ENCODE results near the gene NADSYN1. TPM values are rescaled to one million over a fixed set of nuclear protein-coding genes. Genes with fewer than 3 reads are reported as not detected.
"Not testable (repeated sequence)": the region's sequence is repeated elsewhere in the genome, so short reads cannot be mapped to it uniquely, and the experiment has no call there.

Gene NADSYN1
- total RNA-seq, result 101 and 109 TPM in 2 replicates

GRCh38 chr11:71453037-71453917 lies at the start of gene NADSYN1:
Gene NADSYN1, plus strand, starts transcription at chr11:71453203. Its CDS starts 94 bp downstream, at chr11:71453297.
- intact Hi-C loops (cut with micrococcal nuclease), result loop anchor here (5.0 kb wide), 1 partner anchor 1251 kb away; the partner anchor contains the start of gene FADD
- DNase-seq, result peak; percentile 98
- Mint-ChIP-seq H3K27me3 (no peaks in the 10 kb centered on the region), H3K4me3 (peak within 1 kb of the TSS; percentile 97), H3K36me3 (ENCODE audit: low read depth) (peaks cover 50% of the 10 kb centered on the region), H3K27ac (peak within 1 kb of the TSS; percentile 93), H3K9me3 (no peaks in the 10 kb centered on the region), H3K4me1 (peaks cover 52% of the 10 kb centered on the region)

GRCh38 chr11:71404209-71404608 lies 48.8 kb upstream of the NADSYN1 start:
- Mint-ChIP-seq H3K9me3 (no peaks in the 10 kb centered on the region), H3K4me3 (no peak overlapping the region), H3K36me3 (ENCODE audit: low read depth) (no peaks in the 10 kb centered on the region), H3K4me1 (no peaks in the 10 kb centered on the region), H3K27ac (no peak overlapping the region), H3K27me3 (no peaks in the 10 kb centered on the region)
- intact Hi-C loops (cut with micrococcal nuclease), result no loop called here
- DNase-seq, result no peak

- no peak overlapping the region for H3K4me3 Mint-ChIP-seq
- H3K27me3 Mint-ChIP-seq, result no peaks in the 10 kb centered on the region
- intact Hi-C loops (cut with micrococcal nuclease), result no loop called here
- DNase-seq, result no peak
- H3K27ac Mint-ChIP-seq, result no peak overlapping the region
- H3K36me3 Mint-ChIP-seq (ENCODE audit: low read depth), result no peaks in the 10 kb centered on the region
- peaks cover 4% of the 10 kb centered on the region for H3K9me3 Mint-ChIP-seq
- H3K4me1 Mint-ChIP-seq, result no peaks in the 10 kb centered on the region
These were observed 46.3 kb upstream of the NADSYN1 start for GRCh38 chr11:71406681-71407080.

DNA sequence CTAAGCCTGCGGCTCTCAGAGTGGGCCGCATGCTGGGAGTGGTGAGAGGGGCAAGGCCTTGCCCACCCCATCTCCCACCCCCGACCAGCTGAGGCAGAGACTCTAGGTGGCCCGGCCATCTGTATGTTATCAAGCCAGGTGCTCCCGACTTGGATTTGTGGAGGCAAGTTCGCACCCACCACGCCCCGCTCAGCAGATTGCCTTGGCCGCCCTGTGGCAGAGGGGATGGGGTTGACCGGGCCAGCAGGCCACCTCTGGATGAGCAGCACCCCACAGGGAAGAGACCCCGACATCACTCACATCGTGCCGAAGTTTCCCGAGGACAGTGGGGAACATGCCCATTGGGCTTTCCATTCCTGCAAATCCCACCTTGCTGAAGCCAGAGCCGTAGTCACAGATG lies 45.6 kb upstream of the NADSYN1 start:
- intact Hi-C loops (cut with micrococcal nuclease), result no loop called here
- no peak for DNase-seq
- no peaks in the 10 kb centered on the region for H3K36me3 Mint-ChIP-seq (ENCODE audit: low read depth)
- H3K4me3 Mint-ChIP-seq, result no peak overlapping the region
- no peak overlapping the region for H3K27ac Mint-ChIP-seq
- H3K4me1 Mint-ChIP-seq, result no peaks in the 10 kb centered on the region
- H3K9me3 Mint-ChIP-seq, result peaks cover 4% of the 10 kb centered on the region
- H3K27me3 Mint-ChIP-seq, result no peaks in the 10 kb centered on the region

GRCh38 chr11:71408826-71409225 lies 44.2 kb upstream of the NADSYN1 start:
- Mint-ChIP-seq H3K4me3 (no peak overlapping the region), H3K27me3 (no peaks in the 10 kb centered on the region), H3K27ac (no peak overlapping the region), H3K4me1 (no peaks in the 10 kb centered on the region), H3K36me3 (ENCODE audit: low read depth) (no peaks in the 10 kb centered on the region), H3K9me3 (peaks cover 4% of the 10 kb centered on the region)
- no peak for DNase-seq
- intact Hi-C loops (cut with micrococcal nuclease), result no loop called here

DNA sequence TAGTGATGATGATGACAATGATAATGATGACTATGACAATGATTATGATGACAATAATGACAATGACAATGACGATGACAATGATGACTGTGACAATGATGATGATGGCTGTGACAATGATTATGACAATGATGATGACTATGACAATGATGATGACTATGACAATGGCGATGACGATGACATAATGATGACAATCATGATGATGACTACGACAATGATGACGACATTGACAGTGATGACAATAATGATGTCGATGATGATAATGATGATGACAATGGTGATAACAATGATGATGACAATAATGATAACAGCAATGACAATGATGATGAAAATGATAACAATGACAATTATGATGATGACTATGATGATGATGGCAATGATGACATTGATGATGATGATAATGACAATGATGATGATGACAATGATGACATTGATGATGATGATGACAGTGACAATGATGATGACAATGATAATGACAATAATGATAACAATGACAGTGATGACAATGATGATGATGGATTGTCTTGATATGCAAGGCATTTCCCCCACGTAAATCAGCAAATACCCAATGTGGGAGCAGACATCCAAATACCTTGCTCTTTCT lies 42.5 kb upstream of the NADSYN1 start:
- Mint-ChIP-seq H3K4me3 (no peak overlapping the region), H3K36me3 (ENCODE audit: low read depth) (no peaks in the 10 kb centered on the region), H3K4me1 (no peaks in the 10 kb centered on the region), H3K9me3 (peaks cover 8% of the 10 kb centered on the region), H3K27me3 (no peaks in the 10 kb centered on the region), H3K27ac (no peak overlapping the region)
- DNase-seq, result no peak
- intact Hi-C loops (cut with micrococcal nuclease), result no loop called here

GRCh38 chr11:71414645-71415044 lies 38.4 kb upstream of the NADSYN1 start:
- Mint-ChIP-seq H3K27me3 (no peaks in the 10 kb centered on the region), H3K36me3 (ENCODE audit: low read depth) (no peaks in the 10 kb centered on the region), H3K9me3 (peaks cover 8% of the 10 kb centered on the region), H3K4me3 (no peak overlapping the region), H3K4me1 (no peaks in the 10 kb centered on the region), H3K27ac (no peak overlapping the region)
- no peak for DNase-seq
- intact Hi-C loops (cut with micrococcal nuclease), result no loop called here

- intact Hi-C loops (cut with micrococcal nuclease), result no loop called here
These were observed 34.4 kb upstream of the NADSYN1 start for GRCh38 chr11:71418643-71419042.

DNA sequence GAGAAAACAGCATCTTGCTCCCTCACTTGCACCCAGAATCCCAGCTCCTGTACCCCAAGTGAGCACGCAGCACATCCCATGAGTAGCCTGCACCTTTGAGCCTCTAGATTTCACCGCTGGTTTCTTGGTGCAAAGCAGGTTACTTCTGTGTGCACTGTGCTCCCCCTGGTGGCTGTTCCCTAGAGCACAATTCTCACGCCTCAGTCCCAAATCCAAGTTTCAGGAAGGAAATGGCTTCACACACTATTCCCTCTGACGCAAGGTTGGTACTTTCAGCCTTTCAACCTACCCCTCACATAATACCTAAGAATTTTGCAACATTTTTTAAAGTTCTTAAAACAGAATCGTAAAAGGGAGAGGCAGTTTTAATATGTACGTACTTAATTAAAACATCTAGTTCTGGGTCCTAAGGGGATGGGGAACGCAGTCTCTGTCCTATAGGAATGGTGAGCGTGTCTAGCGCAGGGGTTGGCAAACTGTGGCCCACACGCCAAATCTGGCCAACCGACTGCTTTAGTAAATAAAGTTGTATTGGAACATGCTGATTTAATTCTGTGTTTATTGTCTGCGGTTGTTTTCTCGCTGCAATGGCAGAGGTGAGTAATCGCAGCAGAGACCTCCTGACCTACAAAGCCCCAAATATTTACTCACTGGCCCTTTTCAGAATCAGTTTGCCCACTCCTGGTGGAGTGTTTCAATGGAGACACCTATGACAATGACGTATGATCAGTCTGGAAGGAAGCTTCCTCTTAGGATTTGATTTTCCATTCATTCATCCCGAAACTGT lies 32.4 kb upstream of the NADSYN1 start:
- H3K9me3 Mint-ChIP-seq, result no peaks in the 10 kb centered on the region
- H3K36me3 Mint-ChIP-seq (ENCODE audit: low read depth), result no peaks in the 10 kb centered on the region
- H3K4me1 Mint-ChIP-seq, result no peaks in the 10 kb centered on the region
- no peak overlapping the region for H3K4me3 Mint-ChIP-seq
- DNase-seq, result peak; percentile 70
- no peaks in the 10 kb centered on the region for H3K27me3 Mint-ChIP-seq
- intact Hi-C loops (cut with micrococcal nuclease), result no loop called here
- no peak overlapping the region for H3K27ac Mint-ChIP-seq

More at GRCh38 chr11:71418643-71419042, 34.4 kb upstream of the NADSYN1 start:
- Mint-ChIP-seq H3K4me3 (no peak overlapping the region), H3K27ac (no peak overlapping the region), H3K4me1 (no peaks in the 10 kb centered on the region), H3K36me3 (ENCODE audit: low read depth) (no peaks in the 10 kb centered on the region), H3K27me3 (no peaks in the 10 kb centered on the region), H3K9me3 (peaks cover 4% of the 10 kb centered on the region)
- no peak for DNase-seq

DNA sequence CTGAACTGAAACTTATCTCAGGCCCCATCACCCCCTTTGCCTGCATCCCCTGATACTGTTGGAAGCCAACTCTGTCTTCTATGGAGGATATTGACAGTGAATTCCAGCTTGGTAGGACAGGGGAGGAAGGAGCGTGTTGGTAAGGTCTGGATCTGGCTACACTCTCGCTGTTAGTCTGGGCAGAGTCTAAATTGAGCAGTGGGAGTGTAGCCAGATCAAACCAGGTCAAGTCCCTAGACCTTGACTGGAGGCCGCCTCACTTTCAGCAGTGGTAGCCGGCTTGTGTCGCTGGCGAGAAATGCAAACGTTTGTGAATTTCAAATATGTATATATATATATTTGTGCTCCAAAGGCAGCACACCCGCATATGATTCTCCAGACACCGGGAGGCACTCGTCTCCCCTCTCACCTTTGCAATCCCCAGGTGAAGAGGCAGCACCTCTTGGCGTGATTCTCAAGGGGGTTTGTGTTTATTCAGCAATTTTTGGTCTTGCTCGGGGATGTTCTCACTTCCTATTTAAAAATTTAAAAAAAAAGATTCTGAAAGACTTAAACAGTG lies 31.5 kb upstream of the NADSYN1 start:
- no peak overlapping the region for H3K27ac Mint-ChIP-seq
- no peaks in the 10 kb centered on the region for H3K9me3 Mint-ChIP-seq
- no peak for DNase-seq
- H3K27me3 Mint-ChIP-seq, result no peaks in the 10 kb centered on the region
- intact Hi-C loops (cut with micrococcal nuclease), result no loop called here
- no peak overlapping the region for H3K4me3 Mint-ChIP-seq
- peaks cover 3% of the 10 kb centered on the region for H3K4me1 Mint-ChIP-seq
- H3K36me3 Mint-ChIP-seq (ENCODE audit: low read depth), result no peaks in the 10 kb centered on the region

DNA sequence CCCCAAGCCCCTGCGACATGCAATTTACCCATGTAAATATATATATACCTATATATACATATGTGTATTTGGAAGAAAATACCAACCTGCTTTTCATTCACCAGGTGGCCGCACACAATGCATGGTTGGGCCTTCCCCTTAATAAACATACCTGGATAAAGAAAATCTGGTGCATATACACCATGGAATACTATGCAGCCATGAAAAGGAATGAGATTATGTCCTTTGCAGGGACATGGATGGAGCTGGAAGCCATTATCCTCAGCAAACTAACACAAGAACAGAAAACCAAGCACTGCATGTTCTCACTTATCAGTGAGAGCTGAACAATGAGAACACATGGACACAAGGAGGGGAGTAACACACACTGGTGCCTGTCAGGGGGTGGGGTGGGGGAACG lies 30.7 kb upstream of the NADSYN1 start:
- H3K36me3 Mint-ChIP-seq (ENCODE audit: low read depth); intact Hi-C loops (cut with micrococcal nuclease); H3K27me3 Mint-ChIP-seq; H3K4me3 Mint-ChIP-seq; H3K27ac Mint-ChIP-seq; H3K4me1 Mint-ChIP-seq; H3K9me3 Mint-ChIP-seq; DNase-seq: not testable (repeated sequence)

- no peaks in the 10 kb centered on the region for H3K27me3 Mint-ChIP-seq
- H3K36me3 Mint-ChIP-seq (ENCODE audit: low read depth), result no peaks in the 10 kb centered on the region
- peaks cover 5% of the 10 kb centered on the region for H3K4me1 Mint-ChIP-seq
- no peak for DNase-seq
- intact Hi-C loops (cut with micrococcal nuclease), result no loop called here
- no peak overlapping the region for H3K4me3 Mint-ChIP-seq
- no peak overlapping the region for H3K27ac Mint-ChIP-seq
- H3K9me3 Mint-ChIP-seq, result no peaks in the 10 kb centered on the region
These were observed 29.7 kb upstream of the NADSYN1 start for GRCh38 chr11:71423181-71423790.

- peaks cover 8% of the 10 kb centered on the region for H3K4me1 Mint-ChIP-seq
- no peak overlapping the region for H3K27ac Mint-ChIP-seq
- no peak for DNase-seq
- no peaks in the 10 kb centered on the region for H3K9me3 Mint-ChIP-seq
- H3K4me3 Mint-ChIP-seq, result no peak overlapping the region
- no peaks in the 10 kb centered on the region for H3K36me3 Mint-ChIP-seq (ENCODE audit: low read depth)
- no peaks in the 10 kb centered on the region for H3K27me3 Mint-ChIP-seq
- intact Hi-C loops (cut with micrococcal nuclease), result no loop called here
These were observed 27.6 kb upstream of the NADSYN1 start for GRCh38 chr11:71425409-71425808.

Data from activated CD4-positive, alpha-beta T cell treated with anti-CD3 and anti-CD28 coated beads, Interleukin-2, amount 10 ng/mL, durations not matched to agents 24 days and 14 days (primary cell).